Psoas muscle (tissue), 8 donors: ENCODE measurements around the gene PTPRG. TPM values are rescaled to one million over a fixed set of nuclear protein-coding genes. Genes with fewer than 3 reads are reported as not detected.

ENCODE experiments used
- ATAC-seq, 4 donors: fragments of 200-7000 bp; cut with Tn5 transposase; one replicate each; pipeline ENCODE4 v1.9.1; 2020; ENCODE audit warnings: moderate library complexity in 3 of 4, mild to moderate bottlenecking in 2 of 4
- DNase-seq, 2 donors: peaks; one replicate each; pipeline ENCODE4 v3.0.0-alpha.2; 2020
- H3K27ac ChIP-seq: fragments of 200-600 bp; one replicate; pipeline ENCODE4 v1.8.0; 2022
- H3K27me3 ChIP-seq, 3 donors: fragments of 200-600 bp in 1 of 3; one replicate each; pipeline versions ENCODE4 v1.6.1 to v1.8.0; 2013 to 2022; ENCODE audit warnings: low read length in 2 of 3, mild to moderate bottlenecking in 2 of 3, moderate library complexity in 1 of 3; ENCODE audit not compliant: insufficient read depth in 3 of 3
- H3K36me3 ChIP-seq, 2 donors: fragments of 200-600 bp in 1 of 2; one replicate each; pipeline versions ENCODE4 v1.6.1 to v1.8.0; 2013 to 2022; ENCODE audit warnings: low read depth in 1 of 2, mild to moderate bottlenecking in 1 of 2, moderate library complexity in 1 of 2; ENCODE audit not compliant: insufficient read depth in 1 of 2
- H3K4me1 ChIP-seq: fragments of 200-600 bp; one replicate; pipeline ENCODE4 v1.8.0; 2022
- H3K4me3 ChIP-seq: fragments of 200-600 bp; one replicate; pipeline ENCODE4 v1.8.0; 2022; ENCODE audit warnings: mild to moderate bottlenecking
- H3K9me3 ChIP-seq: fragments of 200-600 bp; one replicate; pipeline ENCODE4 v1.8.0; 2022
- WGBS, 3 donors: extraction: QIAGEN DNeasy Blood & Tissue Kit; methylation state at CpG; one replicate each; pipeline versions ENCODE4 v1.1.6 to v1.1.7; 2013; 5-methylcytosine and 5-hydroxymethylcytosine counted together
- intact Hi-C, 2 donors: fragments of 100-400 bp; cut with DNase I; formaldehyde crosslinking; loops; one replicate each; pipeline versions ENCODE4 v1.11.0 to v1.14.2; 2022
- polyA plus RNA-seq, 3 donors: library from polyadenylated mRNA; stranded (reverse); fragments of 200-250 nt; gene quantifications; one replicate each; pipeline ENCODE4 v1.2.3, GENCODE V29; 2013
- total RNA-seq, 4 donors: library from RNA; stranded (reverse); fragmentation: NEBNext Ultra II Directional in 2 of 4; extraction: Animal tissue kit (Norgen Biotek cat#: 25700) in 2 of 4; gene quantifications; one replicate each; pipeline versions ENCODE4 v1.2.1 to v1.2.4, GENCODE V29; 2021 to 2023
- TF ChIP-seq, protein P1 (sequence below): fragments of 200-600 bp; IDR thresholded peaks from one replicate; pipeline ENCODE4 v1.8.0; 2022; ENCODE audit warnings: antibody characterized with exemption
- donor health status: healthy with polysubstance abuse.
- donor health status: DM: no; HTN: no; CAD: no; lungs with moderate emphysema.
- donor health status: Bipolar disorder and iron deficiency.
- donor health status: healthy.
- donor health status: DM: yes; HTN: yes; CAD: no.
- donor health status: DM: no; HTN: no; CAD: no.
- donor health status: DM: no; HTN: no; CAD: no.
- donor health status: DM: yes; HTN: yes; CAD: no.

Gene PTPRG
- total and polyA plus RNA-seq, 7 donors, result 4.5 to 29.5 (median 12.6) TPM

DNA sequence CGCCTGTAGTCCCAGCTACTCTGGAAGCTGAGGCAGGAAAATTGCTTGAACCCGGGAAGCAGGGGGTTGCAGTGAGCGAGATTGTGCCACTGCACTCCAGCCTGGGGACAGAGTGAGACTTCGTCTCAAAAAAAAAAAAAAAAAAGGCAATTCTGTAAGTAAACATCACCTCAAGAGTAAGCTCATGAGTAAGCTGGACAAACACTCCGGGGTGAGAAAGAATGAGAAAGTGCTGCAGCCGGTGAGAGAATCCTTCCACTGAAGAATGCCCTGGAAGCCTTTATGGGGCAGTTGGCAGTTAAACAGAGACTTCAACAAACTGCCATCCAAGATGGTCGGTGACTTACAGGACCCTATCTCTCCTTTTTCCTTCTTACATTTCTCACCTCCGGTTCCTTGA lies 764.5 kb downstream of the PTPRG start:
- WGBS, 3 donors, result 86 to 91% (median 91%) methylated on average over 8 of the region's 8 CpGs
- intact Hi-C loops, result no loop called here
- TF ChIP-seq, protein P1, sequence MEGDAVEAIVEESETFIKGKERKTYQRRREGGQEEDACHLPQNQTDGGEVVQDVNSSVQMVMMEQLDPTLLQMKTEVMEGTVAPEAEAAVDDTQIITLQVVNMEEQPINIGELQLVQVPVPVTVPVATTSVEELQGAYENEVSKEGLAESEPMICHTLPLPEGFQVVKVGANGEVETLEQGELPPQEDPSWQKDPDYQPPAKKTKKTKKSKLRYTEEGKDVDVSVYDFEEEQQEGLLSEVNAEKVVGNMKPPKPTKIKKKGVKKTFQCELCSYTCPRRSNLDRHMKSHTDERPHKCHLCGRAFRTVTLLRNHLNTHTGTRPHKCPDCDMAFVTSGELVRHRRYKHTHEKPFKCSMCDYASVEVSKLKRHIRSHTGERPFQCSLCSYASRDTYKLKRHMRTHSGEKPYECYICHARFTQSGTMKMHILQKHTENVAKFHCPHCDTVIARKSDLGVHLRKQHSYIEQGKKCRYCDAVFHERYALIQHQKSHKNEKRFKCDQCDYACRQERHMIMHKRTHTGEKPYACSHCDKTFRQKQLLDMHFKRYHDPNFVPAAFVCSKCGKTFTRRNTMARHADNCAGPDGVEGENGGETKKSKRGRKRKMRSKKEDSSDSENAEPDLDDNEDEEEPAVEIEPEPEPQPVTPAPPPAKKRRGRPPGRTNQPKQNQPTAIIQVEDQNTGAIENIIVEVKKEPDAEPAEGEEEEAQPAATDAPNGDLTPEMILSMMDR, result no peak
- Histone ChIP-seq H3K4me1 (no peaks in the 10 kb centered on the region), H3K4me3 (no peak overlapping the region), H3K9me3 (no peaks in the 10 kb centered on the region), H3K27me3 (no peaks in the 10 kb centered on the region), H3K36me3 (no peaks in the 10 kb centered on the region), H3K27ac (no peak overlapping the region)
- DNase-seq, result no peak
- no peak for ATAC-seq

DNA sequence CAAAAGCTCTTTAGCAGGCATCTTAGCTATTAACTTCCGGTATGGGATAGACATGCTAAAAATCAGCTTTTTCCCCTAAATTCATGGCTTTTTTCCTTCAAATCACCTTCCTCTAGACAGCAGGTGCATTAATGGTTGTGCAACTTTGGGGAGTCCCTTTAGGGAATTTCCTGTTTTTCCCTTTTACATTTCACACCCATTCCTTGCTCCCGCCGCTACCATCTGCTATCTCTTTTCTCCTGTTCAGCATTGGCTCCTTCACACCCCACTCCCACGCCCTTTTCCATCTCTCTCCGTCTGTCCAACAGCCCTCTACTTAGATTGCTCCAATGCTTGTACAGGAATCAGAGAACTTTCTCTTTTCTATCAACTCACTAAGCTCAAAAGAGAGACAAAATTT lies 768.6 kb downstream of the PTPRG start:
- 70 to 79% (median 77%) methylated on average over 5 of the region's 5 CpGs for WGBS, 3 donors
- Histone ChIP-seq H3K4me1 (no peaks in the 10 kb centered on the region), H3K4me3 (no peak overlapping the region), H3K27ac (no peak overlapping the region), H3K9me3 (no peaks in the 10 kb centered on the region), H3K27me3 (peaks cover 0 to 2% (median 0%) of the 10 kb centered on the region in 3 donors), H3K36me3 (no peaks in the 10 kb centered on the region)
- DNase-seq (no peak), ATAC-seq (no peak)
- TF ChIP-seq, protein P1, result no peak
- intact Hi-C loops, result loop anchor here in 1 of 2 donors (10.0 kb wide), 1 partner anchor 225 kb away; no protein-coding TSS in a partner anchor

DNA sequence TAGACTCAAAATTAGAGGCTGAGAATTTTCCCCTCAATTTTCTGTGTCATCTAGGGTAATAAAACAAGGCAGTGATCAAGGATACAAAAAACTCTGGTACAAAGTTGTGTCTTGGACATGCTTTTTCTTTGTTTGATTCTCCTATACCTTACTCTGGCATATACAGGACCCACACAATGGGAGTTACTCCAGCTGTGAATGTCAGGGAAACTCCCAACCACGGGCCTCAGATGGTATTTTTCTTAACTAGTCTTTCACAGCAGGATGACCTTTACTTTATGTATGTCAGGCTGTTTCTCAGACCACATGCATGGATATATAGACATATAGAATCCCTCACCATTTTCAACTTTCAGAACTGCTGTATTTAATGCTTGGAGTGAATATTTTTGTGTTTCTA lies 770.6 kb downstream of the PTPRG start:
- H3K9me3 ChIP-seq, result no peaks in the 10 kb centered on the region
- intact Hi-C loops, result loop anchor here in 1 of 2 donors (10.0 kb wide), 1 partner anchor 223 kb away; no protein-coding TSS in a partner anchor
- TF ChIP-seq, protein P1, result no peak
- no peak for ATAC-seq
- peaks cover 0 to 2% (median 0%) of the 10 kb centered on the region in 3 donors for H3K27me3 ChIP-seq
- no peaks in the 10 kb centered on the region for H3K4me1 ChIP-seq
- WGBS, 3 donors, result 65 to 74% (median 71%) methylated on average over 1 of the region's 1 CpG
- no peak overlapping the region for H3K27ac ChIP-seq
- DNase-seq, result no peak
- H3K36me3 ChIP-seq, result no peaks in the 10 kb centered on the region
- H3K4me3 ChIP-seq, result no peak overlapping the region

DNA sequence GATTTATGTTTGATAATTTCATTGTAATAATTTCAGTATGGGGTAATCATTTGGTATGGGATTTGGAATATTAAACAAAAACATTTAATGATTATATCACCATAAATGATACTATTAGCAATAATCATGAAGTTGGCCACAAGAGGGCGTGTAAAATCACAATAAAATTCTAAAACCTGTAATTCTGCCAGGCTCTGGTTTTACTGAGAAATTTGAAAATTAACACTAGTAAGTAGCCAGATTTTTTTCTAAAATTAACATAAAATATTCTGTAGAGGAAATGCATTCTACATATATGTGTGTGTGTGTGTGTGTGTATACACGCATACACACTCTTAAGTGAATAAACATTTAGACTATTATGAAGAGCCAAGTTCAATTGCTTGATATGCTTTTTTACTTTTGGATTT lies 771.5 kb downstream of the PTPRG start:
- no peaks in the 10 kb centered on the region for H3K36me3 ChIP-seq
- H3K27ac ChIP-seq, result no peak overlapping the region
- intact Hi-C loops, result loop anchor here in 1 of 2 donors (10.0 kb wide), 1 partner anchor 222 kb away; no protein-coding TSS in a partner anchor
- H3K9me3 ChIP-seq, result no peaks in the 10 kb centered on the region
- TF ChIP-seq, protein P1, result peak; percentile 50
- no peaks in the 10 kb centered on the region for H3K4me1 ChIP-seq
- WGBS, 3 donors, result 49 to 61% (median 56%) methylated on average over 2 of the region's 2 CpGs
- no peak overlapping the region for H3K4me3 ChIP-seq
- peaks cover 0 to 2% (median 0%) of the 10 kb centered on the region in 3 donors for H3K27me3 ChIP-seq
- no peak for DNase-seq
- ATAC-seq, result no peak

DNA sequence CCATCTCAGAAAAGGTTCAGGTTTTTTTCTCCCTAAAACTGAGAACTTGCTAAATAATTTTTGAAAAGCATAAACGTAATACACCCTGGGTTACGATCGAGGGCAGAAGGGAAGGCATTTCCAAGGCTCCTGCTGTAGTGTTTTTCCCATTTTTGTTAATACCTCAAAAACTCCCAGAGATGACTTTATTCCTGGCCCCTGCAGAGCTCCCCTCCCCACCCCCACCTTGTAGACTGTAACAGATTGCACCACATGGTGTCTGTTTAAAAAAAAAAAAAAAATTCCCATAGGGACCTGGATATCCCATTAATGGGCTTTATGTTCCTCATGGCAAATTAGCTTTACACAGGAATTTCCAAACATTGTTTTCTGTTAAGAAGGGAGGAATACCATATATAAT lies 773.8 kb downstream of the PTPRG start:
- TF ChIP-seq, protein P1, result no peak
- H3K27me3 ChIP-seq, result peaks cover 0 to 2% (median 0%) of the 10 kb centered on the region in 3 donors
- no peak for ATAC-seq
- H3K27ac ChIP-seq, result no peak overlapping the region
- no peaks in the 10 kb centered on the region for H3K9me3 ChIP-seq
- intact Hi-C loops, result loop anchor here in 1 of 2 donors (10.0 kb wide), 1 partner anchor 220 kb away; no protein-coding TSS in a partner anchor
- WGBS, 3 donors, result 72 to 85% (median 72%) methylated on average over 3 of the region's 3 CpGs
- no peaks in the 10 kb centered on the region for H3K4me1 ChIP-seq
- DNase-seq, result no peak
- H3K36me3 ChIP-seq, result no peaks in the 10 kb centered on the region
- H3K4me3 ChIP-seq, result no peak overlapping the region
